Naive B cell (primary cell): Measurements from ENCODE around the gene CDCP1. TPM values are rescaled to one million over a fixed set of nuclear protein-coding genes. Genes with fewer than 3 reads are reported as not detected.
"Not testable (repeated sequence)": the region's sequence is repeated elsewhere in the genome, so short reads cannot be mapped to it uniquely, and the experiment has no call there.

Experiments
- ATAC-seq, 2 donors: fragments of 150-1000 bp; cut with Tn5 transposase; 2 replicates each; pipeline ENCODE4 v1.10.0; 2021; ENCODE audit warnings: low read depth in 2 of 2, mild to moderate bottlenecking in 2 of 2, moderate library complexity in 2 of 2
- DNase-seq: peaks from one replicate; pipeline ENCODE4 v3.0.0; 2022
- H3K27ac Mint-ChIP-seq, 6 donors: one replicate each; pipeline ENCODE4 v1.8.0; 2020 to 2022; ENCODE audit warnings: mild to moderate bottlenecking in 6 of 6, mixed read lengths in 6 of 6, moderate library complexity in 5 of 6, inconsistent platforms in 2 of 6
- H3K27me3 Mint-ChIP-seq, 3 donors: one replicate each; pipeline ENCODE4 v1.8.0; 2021 to 2022; ENCODE audit warnings: mixed read lengths in 3 of 3, mild to moderate bottlenecking in 1 of 3
- H3K36me3 Mint-ChIP-seq, 2 donors: one replicate each; pipeline ENCODE4 v1.8.0; 2020 to 2022; ENCODE audit warnings: mixed read lengths in 2 of 2, inconsistent platforms in 1 of 2, mild to moderate bottlenecking in 1 of 2
- H3K4me1 Mint-ChIP-seq, 3 donors: one replicate each; pipeline ENCODE4 v1.8.0; 2020 to 2022; ENCODE audit warnings: mixed read lengths in 3 of 3, inconsistent platforms in 1 of 3, mild to moderate bottlenecking in 1 of 3, moderate library complexity in 1 of 3
- H3K4me3 Mint-ChIP-seq, 8 donors: one replicate each; pipeline ENCODE4 v1.8.0; 2020 to 2022; ENCODE audit warnings: mild to moderate bottlenecking in 8 of 8, mixed read lengths in 8 of 8, moderate library complexity in 8 of 8, inconsistent platforms in 2 of 8
- H3K9me3 Mint-ChIP-seq, 7 donors: one replicate each; pipeline ENCODE4 v1.8.0; 2020 to 2022; ENCODE audit warnings: mixed read lengths in 7 of 7, mild to moderate bottlenecking in 5 of 7, inconsistent platforms in 2 of 7, moderate library complexity in 1 of 7
- polyA plus RNA-seq, 6 donors: library from polyadenylated mRNA; unstranded; fragments of 300-500 nt; fragmentation: Illumina TruSeq; gene quantifications; one replicate each; pipeline ENCODE4 v1.2.3, GENCODE V29; 2021; ENCODE audit warnings: low read depth in 6 of 6

The CDCP1 gene
- polyA plus RNA-seq, 6 donors from 2014 or later: not detected

- Mint-ChIP-seq H3K27me3 (peaks cover 0 to 4% (median 3%) of the 10 kb centered on the region in 3 donors), H3K4me3 (no peak overlapping the region), H3K36me3 (no peaks in the 10 kb centered on the region), H3K4me1 (no peaks in the 10 kb centered on the region), H3K27ac (peak overlapping the region in 1 of 6 donors; percentile 83), H3K9me3 (no peaks in the 10 kb centered on the region)
- DNase-seq: no peak
- no peak for ATAC-seq
Observed at GRCh38 chr3:45088543-45089358, 57.4 kb downstream of the CDCP1 start.

- no peak overlapping the region for H3K27ac Mint-ChIP-seq
- H3K27me3 Mint-ChIP-seq: no peaks in the 10 kb centered on the region
- no peak for ATAC-seq
- no peak for DNase-seq
- no peak overlapping the region for H3K4me3 Mint-ChIP-seq
- H3K36me3 Mint-ChIP-seq: no peaks in the 10 kb centered on the region
- no peaks in the 10 kb centered on the region for H3K9me3 Mint-ChIP-seq
- no peaks in the 10 kb centered on the region for H3K4me1 Mint-ChIP-seq
Observed at GRCh38 chr3:45087155-45087554, 59.0 kb downstream of the CDCP1 start.

- no peaks in the 10 kb centered on the region for H3K27me3 Mint-ChIP-seq
- H3K36me3 Mint-ChIP-seq: no peaks in the 10 kb centered on the region
- H3K27ac Mint-ChIP-seq: no peak overlapping the region
- no peak for ATAC-seq
- H3K4me1 Mint-ChIP-seq: no peaks in the 10 kb centered on the region
- H3K9me3 Mint-ChIP-seq: no peaks in the 10 kb centered on the region
- DNase-seq: no peak
- H3K4me3 Mint-ChIP-seq: no peak overlapping the region
Observed at GRCh38 chr3:45084820-45085816, 61.1 kb downstream of the CDCP1 start.

GRCh38 chr3:45084361-45084760 lies 61.8 kb downstream of the CDCP1 start:
- DNase-seq: no peak
- H3K27ac Mint-ChIP-seq: no peak overlapping the region
- H3K4me1 Mint-ChIP-seq: no peaks in the 10 kb centered on the region
- ATAC-seq: no peak
- H3K4me3 Mint-ChIP-seq: no peak overlapping the region
- H3K27me3 Mint-ChIP-seq: no peaks in the 10 kb centered on the region
- no peaks in the 10 kb centered on the region for H3K9me3 Mint-ChIP-seq
- H3K36me3 Mint-ChIP-seq: no peaks in the 10 kb centered on the region

- Mint-ChIP-seq H3K4me3 (peak overlapping the region in 1 of 8 donors; percentile 42), H3K9me3 (no peaks in the 10 kb centered on the region), H3K4me1 (no peaks in the 10 kb centered on the region), H3K36me3 (no peaks in the 10 kb centered on the region), H3K27ac (no peak overlapping the region), H3K27me3 (no peaks in the 10 kb centered on the region)
- DNase-seq: no peak
- ATAC-seq: no peak
Observed at GRCh38 chr3:45083023-45083422, 63.2 kb downstream of the CDCP1 start.

GRCh38 chr3:45082142-45082538 lies 64.0 kb downstream of the CDCP1 start:
- no peaks in the 10 kb centered on the region for H3K36me3 Mint-ChIP-seq
- no peaks in the 10 kb centered on the region for H3K27me3 Mint-ChIP-seq
- no peak overlapping the region for H3K4me3 Mint-ChIP-seq
- no peaks in the 10 kb centered on the region for H3K9me3 Mint-ChIP-seq
- no peaks in the 10 kb centered on the region for H3K4me1 Mint-ChIP-seq
- ATAC-seq (no peak), DNase-seq (no peak)
- H3K27ac Mint-ChIP-seq: no peak overlapping the region

- ATAC-seq: no peak
- no peaks in the 10 kb centered on the region for H3K4me1 Mint-ChIP-seq
- DNase-seq: no peak
- no peak overlapping the region for H3K27ac Mint-ChIP-seq
- no peak overlapping the region for H3K4me3 Mint-ChIP-seq
- no peaks in the 10 kb centered on the region for H3K9me3 Mint-ChIP-seq
- no peaks in the 10 kb centered on the region for H3K36me3 Mint-ChIP-seq
- H3K27me3 Mint-ChIP-seq: no peaks in the 10 kb centered on the region
Observed at GRCh38 chr3:45081506-45082141, 64.6 kb downstream of the CDCP1 start.

- Mint-ChIP-seq H3K36me3 (no peaks in the 10 kb centered on the region), H3K27me3 (no peaks in the 10 kb centered on the region), H3K27ac (no peak overlapping the region), H3K4me1 (no peaks in the 10 kb centered on the region), H3K9me3 (no peaks in the 10 kb centered on the region), H3K4me3 (no peak overlapping the region)
- ATAC-seq (no peak), DNase-seq (no peak)
Observed at GRCh38 chr3:45080824-45081223, 65.4 kb downstream of the CDCP1 start.

- no peak overlapping the region for H3K27ac Mint-ChIP-seq
Observed at GRCh38 chr3:45079715-45080114, 66.5 kb downstream of the CDCP1 start.

GRCh38 chr3:45078910-45079522 lies 67.2 kb downstream of the CDCP1 start:
- H3K27ac Mint-ChIP-seq: peak overlapping the region in 1 of 6 donors; percentile 54

More at GRCh38 chr3:45079715-45080114, 66.5 kb downstream of the CDCP1 start:
- no peaks in the 10 kb centered on the region for H3K9me3 Mint-ChIP-seq
- no peak for ATAC-seq
- no peak overlapping the region for H3K4me3 Mint-ChIP-seq
- no peak for DNase-seq
- no peaks in the 10 kb centered on the region for H3K27me3 Mint-ChIP-seq
- H3K4me1 Mint-ChIP-seq: no peaks in the 10 kb centered on the region
- H3K36me3 Mint-ChIP-seq: no peaks in the 10 kb centered on the region

GRCh38 chr3:45078256-45078655 lies 67.9 kb downstream of the CDCP1 start:
- H3K9me3 Mint-ChIP-seq, H3K4me3 Mint-ChIP-seq, ATAC-seq, DNase-seq, H3K36me3 Mint-ChIP-seq, H3K4me1 Mint-ChIP-seq, H3K27ac Mint-ChIP-seq: not testable (repeated sequence)
- peaks cover 0 to 10% (median 0%) of the 10 kb centered on the region in 3 donors for H3K27me3 Mint-ChIP-seq

More at GRCh38 chr3:45078910-45079522, 67.2 kb downstream of the CDCP1 start:
- ATAC-seq: no peak
- no peak for DNase-seq
- Mint-ChIP-seq H3K4me1 (no peaks in the 10 kb centered on the region), H3K36me3 (no peaks in the 10 kb centered on the region), H3K4me3 (no peak overlapping the region), H3K27me3 (peaks cover 0 to 7% (median 0%) of the 10 kb centered on the region in 3 donors), H3K9me3 (no peaks in the 10 kb centered on the region)

GRCh38 chr3:45075821-45076625 lies 70.2 kb downstream of the CDCP1 start:
- no peaks in the 10 kb centered on the region for H3K9me3 Mint-ChIP-seq
- peak overlapping the region in 1 of 6 donors; percentile 60 for H3K27ac Mint-ChIP-seq
- H3K4me1 Mint-ChIP-seq: no peaks in the 10 kb centered on the region
- ATAC-seq (no peak), DNase-seq (no peak)
- no peak overlapping the region for H3K4me3 Mint-ChIP-seq
- H3K27me3 Mint-ChIP-seq: peaks cover 0 to 10% (median 0%) of the 10 kb centered on the region in 3 donors
- no peaks in the 10 kb centered on the region for H3K36me3 Mint-ChIP-seq
